Measurements from ENCODE around the gene PRMT9.

PRMT9 gene

DNA sequence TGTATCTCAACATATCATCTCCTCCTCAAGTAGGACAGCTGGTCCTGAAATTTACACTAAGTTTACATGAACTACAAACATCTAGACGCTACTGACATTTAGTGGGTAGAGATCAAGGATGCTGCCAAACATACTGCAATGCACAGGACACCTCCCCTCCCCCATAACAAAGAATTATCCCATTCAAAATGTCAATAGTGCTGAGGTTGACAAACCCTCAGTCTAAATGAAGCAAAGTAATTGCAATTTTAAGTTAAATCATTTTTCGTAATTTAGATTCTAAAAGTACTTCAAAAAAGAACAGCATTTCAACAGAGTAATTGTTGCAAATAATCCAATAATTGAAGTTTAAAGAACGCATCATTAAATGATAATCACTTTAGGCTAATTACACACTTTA lies 1.2 kb downstream of the PRMT9 start:
- TF ChIP-seq FOXM1 (IDR thresholded peaks at IDR 0.05; ENCODE audit: borderline replicate concordance): no peak
- CTCF ChIA-PET: interaction anchor here (2.5 kb wide), 1 partner anchor 184 kb away, joined by 19 read pairs; no protein-coding TSS in a partner anchor

DNA sequence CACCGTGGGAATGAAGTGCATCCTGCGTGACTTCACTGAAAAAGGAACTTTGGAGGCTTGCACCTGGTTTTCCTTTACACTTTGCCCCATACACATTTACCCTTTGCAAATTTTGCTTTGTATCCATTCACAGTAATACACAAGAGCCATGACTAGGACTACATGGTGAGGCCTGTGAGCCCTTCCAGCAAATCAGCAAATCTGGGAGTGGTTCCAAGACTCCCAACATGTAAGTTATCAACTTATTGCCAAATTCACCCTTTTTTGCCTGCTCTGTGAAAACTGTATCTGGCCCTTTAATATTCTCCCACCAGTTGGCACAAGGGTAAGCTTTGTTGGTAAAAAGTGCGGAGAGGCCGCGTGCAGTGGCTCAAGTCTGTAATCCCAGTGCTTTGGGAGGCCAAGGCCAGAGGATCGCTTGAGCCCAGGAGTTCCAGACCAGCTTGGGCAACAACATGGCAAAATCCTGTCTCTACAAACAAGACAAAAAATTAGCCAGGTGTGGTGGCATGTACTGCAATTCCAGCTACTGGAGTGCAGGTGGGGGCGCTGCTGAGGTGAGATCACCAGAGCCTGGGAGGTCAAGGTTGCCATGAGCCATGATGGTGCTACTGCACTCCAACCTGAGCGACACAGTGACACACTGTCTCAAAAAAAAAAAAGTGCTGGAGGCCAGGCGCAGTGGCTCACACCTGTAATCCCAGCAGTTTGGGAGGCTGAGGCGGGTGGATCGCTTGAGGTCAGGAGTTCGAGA lies 5.0 kb downstream of the PRMT9 start:
- ChIA-PET POLR2A (no interaction called here), CTCF (interaction anchor here (0.7 to 1.7 kb wide), 3 partner anchors 33 to 188 kb away, joined by 3 to 4 read pairs (median 3); partner anchors contain the start of gene TMEM184C)
- TF ChIP-seq CTBP1 (IDR thresholded peaks at IDR 0.05; ENCODE audit: borderline replicate concordance): no peak
- TF ChIP-seq L3MBTL2 (conservative IDR thresholded peaks at IDR 0.05): no peak
- TF ChIP-seq TARDBP (IDR thresholded peaks at IDR 0.05): no peak
- no peak for TF ChIP-seq FOXK2 (IDR thresholded peaks at IDR 0.05)
- no peak for TF ChIP-seq ZNF384 (IDR thresholded peaks at IDR 0.05)
- no peak for TF ChIP-seq LEF1 (IDR thresholded peaks at IDR 0.05; ENCODE audit: borderline replicate concordance)
- no peak for TF ChIP-seq SUZ12 (IDR thresholded peaks at IDR 0.05)
- TF ChIP-seq HDGF (IDR thresholded peaks at IDR 0.05; ENCODE audit: borderline replicate concordance): no peak
- no peak for TF ChIP-seq NFRKB (IDR thresholded peaks at IDR 0.05)
- TF ChIP-seq ARNT (IDR thresholded peaks at IDR 0.05): no peak
- no peak for TF ChIP-seq BHLHE40 (IDR thresholded peaks at IDR 0.05; ENCODE audit: borderline replicate concordance)
- TF ChIP-seq, protein P1, sequence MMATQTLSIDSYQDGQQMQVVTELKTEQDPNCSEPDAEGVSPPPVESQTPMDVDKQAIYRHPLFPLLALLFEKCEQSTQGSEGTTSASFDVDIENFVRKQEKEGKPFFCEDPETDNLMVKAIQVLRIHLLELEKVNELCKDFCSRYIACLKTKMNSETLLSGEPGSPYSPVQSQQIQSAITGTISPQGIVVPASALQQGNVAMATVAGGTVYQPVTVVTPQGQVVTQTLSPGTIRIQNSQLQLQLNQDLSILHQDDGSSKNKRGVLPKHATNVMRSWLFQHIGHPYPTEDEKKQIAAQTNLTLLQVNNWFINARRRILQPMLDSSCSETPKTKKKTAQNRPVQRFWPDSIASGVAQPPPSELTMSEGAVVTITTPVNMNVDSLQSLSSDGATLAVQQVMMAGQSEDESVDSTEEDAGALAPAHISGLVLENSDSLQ (IDR thresholded peaks at IDR 0.05): no peak
- DNase-seq (ENCODE audit: extremely low spot score): no peak

More for the DNA sequence above, 1.2 kb downstream of the PRMT9 start:
- POLR2A ChIA-PET: interaction anchor here (0.6 to 2.6 kb wide), 7 partner anchors 9 to 755 kb away, joined by 3 to 42 read pairs (median 17); partner anchors contain the start of genes ARHGAP10 and TMEM184C
- no peak for DNase-seq (ENCODE audit: extremely low spot score)

DNA sequence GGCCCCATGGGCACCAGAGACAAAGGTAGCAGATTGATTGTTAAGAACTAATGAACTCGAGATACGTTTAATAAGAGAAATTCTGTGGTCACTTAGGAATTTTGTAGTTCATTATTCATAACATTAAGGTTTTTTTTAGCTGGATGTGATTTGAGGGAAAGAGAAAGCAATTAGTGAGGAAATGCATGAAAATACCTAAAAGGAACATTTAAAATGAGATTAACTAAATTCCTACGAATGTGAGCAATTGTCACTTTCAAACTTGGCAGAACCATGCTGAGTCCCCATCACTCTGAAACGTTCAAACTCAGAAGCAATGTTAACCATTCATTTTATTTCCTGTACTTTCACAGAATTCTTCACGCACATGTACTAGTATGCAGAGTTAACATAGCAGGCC lies 5.9 kb downstream of the PRMT9 start:
- POLR2A ChIA-PET: no interaction called here
- CTCF ChIA-PET: interaction anchor here (1.7 kb wide), 1 partner anchor 189 kb away, joined by 4 read pairs; no protein-coding TSS in a partner anchor

DNA sequence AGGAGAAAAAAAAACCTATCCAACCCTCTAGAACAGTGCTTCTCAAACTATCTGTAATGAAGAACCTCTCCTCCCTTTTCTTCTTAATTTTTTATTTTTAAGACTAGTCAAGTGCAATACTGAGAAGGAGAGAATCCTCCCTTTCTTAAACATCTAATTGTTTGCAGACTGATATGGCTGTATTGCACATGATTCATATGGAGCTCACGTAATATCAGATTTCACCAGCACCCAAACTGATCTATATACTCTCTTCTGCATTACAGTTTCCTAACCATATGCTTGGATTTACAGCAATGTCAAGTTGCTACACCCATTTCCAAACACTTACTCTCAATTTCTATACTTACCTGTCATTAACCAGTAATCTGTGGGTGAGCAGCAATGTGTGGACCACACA lies 9.5 kb downstream of the PRMT9 start:
- ChIA-PET CTCF (no interaction called here), POLR2A (interaction anchor here (2.6 kb wide), 1 partner anchor 9 kb away, joined by 20 read pairs; the partner anchor contains the start of gene PRMT9)
- TF ChIP-seq L3MBTL2 (conservative IDR thresholded peaks at IDR 0.05) (no peak), LEF1 (IDR thresholded peaks at IDR 0.05; ENCODE audit: borderline replicate concordance) (no peak), NFRKB (IDR thresholded peaks at IDR 0.05) (no peak), FOXM1 (IDR thresholded peaks at IDR 0.05; ENCODE audit: borderline replicate concordance) (no peak)
- TF ChIP-seq, protein P1 (IDR thresholded peaks at IDR 0.05): no peak
- no peak for DNase-seq (ENCODE audit: extremely low spot score)

More for the DNA sequence above, 5.9 kb downstream of the PRMT9 start:
- TF ChIP-seq CTBP1 (IDR thresholded peaks at IDR 0.05; ENCODE audit: borderline replicate concordance) (no peak), LEF1 (IDR thresholded peaks at IDR 0.05; ENCODE audit: borderline replicate concordance) (no peak), SP1 (IDR thresholded peaks at IDR 0.05) (no peak), HDGF (IDR thresholded peaks at IDR 0.05; ENCODE audit: borderline replicate concordance) (no peak), L3MBTL2 (conservative IDR thresholded peaks at IDR 0.05) (no peak), ARNT (IDR thresholded peaks at IDR 0.05) (no peak), FOXM1 (IDR thresholded peaks at IDR 0.05; ENCODE audit: borderline replicate concordance) (no peak)
- no peak for DNase-seq (ENCODE audit: extremely low spot score)

DNA sequence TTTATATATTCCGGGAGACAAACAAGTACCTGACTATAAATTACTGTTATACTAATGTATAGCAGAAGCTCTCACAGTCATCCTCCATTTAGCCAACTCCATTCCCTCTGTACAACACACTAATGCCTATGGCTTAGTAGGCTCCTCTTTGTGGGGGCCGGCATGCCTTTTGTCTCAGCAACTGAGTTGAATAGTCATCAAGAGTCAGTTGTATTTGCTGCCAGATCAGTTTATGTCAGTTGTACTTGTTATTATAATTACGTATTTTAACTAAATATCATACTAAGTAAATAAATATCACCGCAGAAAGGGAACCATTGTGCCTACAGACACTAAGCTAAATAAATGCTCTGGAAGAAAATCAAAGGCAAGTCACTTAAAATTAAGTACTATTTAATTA lies 9.9 kb downstream of the PRMT9 start:
- CTCF ChIA-PET: no interaction called here
- DNase-seq (ENCODE audit: extremely low spot score): no peak
- TF ChIP-seq FOXA1 (IDR thresholded peaks at IDR 0.05): no peak
- TF ChIP-seq BHLHE40 (IDR thresholded peaks at IDR 0.05; ENCODE audit: borderline replicate concordance): no peak
- TF ChIP-seq ELF4 (IDR thresholded peaks at IDR 0.05): no peak
- TF ChIP-seq, protein P1 (IDR thresholded peaks at IDR 0.05): no peak
- no peak for TF ChIP-seq CTBP1 (IDR thresholded peaks at IDR 0.05; ENCODE audit: borderline replicate concordance)
- TF ChIP-seq TARDBP (IDR thresholded peaks at IDR 0.05): no peak
- TF ChIP-seq FOXM1 (IDR thresholded peaks at IDR 0.05; ENCODE audit: borderline replicate concordance): no peak
- no peak for TF ChIP-seq LEF1 (IDR thresholded peaks at IDR 0.05; ENCODE audit: borderline replicate concordance)
- TF ChIP-seq SP1 (IDR thresholded peaks at IDR 0.05): no peak
- POLR2A ChIA-PET: interaction anchor here (2.6 kb wide), 1 partner anchor 9 kb away, joined by 20 read pairs; the partner anchor contains the start of gene PRMT9

DNA sequence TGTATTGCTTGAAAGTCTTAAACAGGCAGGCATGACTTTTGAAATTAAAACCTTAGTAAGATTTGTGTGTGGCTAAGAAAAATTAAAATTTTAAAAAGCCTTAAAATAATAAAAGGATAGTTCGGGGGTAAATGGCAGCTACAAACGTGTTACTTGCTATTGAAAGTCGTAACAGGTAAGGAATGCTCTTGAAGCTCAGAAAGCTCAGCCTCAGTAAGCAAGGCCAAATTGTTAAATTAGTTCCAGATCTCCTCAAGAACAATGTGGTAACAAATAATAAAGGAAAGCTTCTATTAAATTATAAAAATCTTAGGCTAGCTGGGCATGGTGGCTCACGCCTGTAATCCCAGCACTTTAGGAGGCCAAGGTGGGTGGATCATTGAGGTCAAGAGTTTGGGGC lies 25.5 kb downstream of the PRMT9 start:
- no peak for TF ChIP-seq BHLHE40 (IDR thresholded peaks at IDR 0.05; ENCODE audit: borderline replicate concordance)
- no peak for TF ChIP-seq ZNF384 (IDR thresholded peaks at IDR 0.05)
- no peak for TF ChIP-seq HDGF (IDR thresholded peaks at IDR 0.05; ENCODE audit: borderline replicate concordance)
- no peak for TF ChIP-seq ELF4 (IDR thresholded peaks at IDR 0.05)
- no peak for TF ChIP-seq L3MBTL2 (conservative IDR thresholded peaks at IDR 0.05)
- TF ChIP-seq FOXK2 (IDR thresholded peaks at IDR 0.05): no peak
- no peak for TF ChIP-seq ARNT (IDR thresholded peaks at IDR 0.05)
- no peak for TF ChIP-seq TARDBP (IDR thresholded peaks at IDR 0.05)
- no peak for TF ChIP-seq LEF1 (IDR thresholded peaks at IDR 0.05; ENCODE audit: borderline replicate concordance)
- no peak for TF ChIP-seq FOXM1 (IDR thresholded peaks at IDR 0.05; ENCODE audit: borderline replicate concordance)
- TF ChIP-seq, protein P1 (IDR thresholded peaks at IDR 0.05): no peak
- TF ChIP-seq FOXA1 (IDR thresholded peaks at IDR 0.05): no peak
- TF ChIP-seq SUZ12 (IDR thresholded peaks at IDR 0.05): no peak
- TF ChIP-seq NFRKB (IDR thresholded peaks at IDR 0.05): no peak
- TF ChIP-seq SP1 (IDR thresholded peaks at IDR 0.05): no peak
- no peak for TF ChIP-seq CTBP1 (IDR thresholded peaks at IDR 0.05; ENCODE audit: borderline replicate concordance)
- POLR2A ChIA-PET: interaction anchor here (2.1 kb wide), 1 partner anchor 25 kb away, joined by 6 read pairs; the partner anchor contains the start of gene PRMT9
- CTCF ChIA-PET: no interaction called here
- no peak for DNase-seq (ENCODE audit: extremely low spot score)

Measured in HEK293T (cell line).